ENCODE results near the gene WDR47. TPM values are rescaled to one million over a fixed set of nuclear protein-coding genes. Genes with fewer than 3 reads are reported as not detected.

The WDR47 gene
- polyA plus RNA-seq, 2 of the 4 experiments (the other 2 are of a cell fraction) = 5.5 to 10.8 TPM

DNA sequence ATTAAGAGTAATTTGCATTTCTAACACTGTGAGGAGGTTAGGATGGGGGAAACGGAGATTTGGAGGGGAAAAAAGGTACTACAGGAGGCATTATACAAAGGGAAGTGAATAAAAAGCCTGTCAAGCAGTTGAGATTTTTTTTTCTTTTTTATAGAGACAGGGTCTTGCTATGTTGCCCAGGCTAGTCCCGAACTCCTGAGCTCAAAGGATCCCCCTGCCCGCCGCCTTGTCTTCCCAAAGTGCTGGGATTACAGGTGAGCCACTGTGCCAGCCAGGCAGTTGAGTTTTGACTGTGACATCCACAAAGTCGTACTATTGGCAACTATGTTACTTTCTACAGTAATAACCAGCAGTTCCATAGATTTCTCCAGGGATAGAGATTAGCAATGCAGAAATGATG, 81.2 kb downstream of the WDR47 start:
- POLR2A ChIA-PET = interaction anchor here (0.8 kb wide), 1 partner anchor 81 kb away, joined by 3 read pairs; the partner anchor contains the start of gene WDR47
- H3K4me1 ChIP-seq = peaks cover 11% of the 10 kb centered on the region; the same call in 2 of the 3 replicates
- TF ChIP-seq CHD4 (IDR thresholded peaks at IDR 0.05; ENCODE audit: borderline replicate concordance) (no peak), ZFP36 (IDR thresholded peaks at IDR 0.05; ENCODE audit: borderline replicate concordance, partially characterized antibody) (no peak), CEBPB (IDR thresholded peaks at IDR 0.05) (no peak), RNF2 (IDR thresholded peaks at IDR 0.05; ENCODE audit: borderline replicate concordance, low read depth) (no peak), ZC3H11A (IDR thresholded peaks at IDR 0.05) (no peak), CBX2 (IDR thresholded peaks at IDR 0.05; ENCODE audit: borderline replicate concordance, low read depth) (no peak), HEYL (CRISPR knock-in tag; IDR thresholded peaks at IDR 0.05) (no peak), EHF (CRISPR knock-in tag; IDR thresholded peaks at IDR 0.05) (no peak), ZNF302 (CRISPR knock-in tag; IDR thresholded peaks at IDR 0.05) (no peak), FOXS1 (CRISPR knock-in tag; IDR thresholded peaks at IDR 0.05) (no peak), NR3C1 (IDR thresholded peaks at IDR 0.05) (no peak), FOSB (CRISPR knock-in tag; IDR thresholded peaks at IDR 0.05) (no peak)
- TF ChIP-seq, protein P1, sequence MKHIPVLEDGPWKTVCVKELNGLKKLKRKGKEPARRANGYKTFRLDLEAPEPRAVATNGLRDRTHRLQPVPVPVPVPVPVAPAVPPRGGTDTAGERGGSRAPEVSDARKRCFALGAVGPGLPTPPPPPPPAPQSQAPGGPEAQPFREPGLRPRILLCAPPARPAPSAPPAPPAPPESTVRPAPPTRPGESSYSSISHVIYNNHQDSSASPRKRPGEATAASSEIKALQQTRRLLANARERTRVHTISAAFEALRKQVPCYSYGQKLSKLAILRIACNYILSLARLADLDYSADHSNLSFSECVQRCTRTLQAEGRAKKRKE (CRISPR knock-in tag; IDR thresholded peaks at IDR 0.05; ENCODE audit: low read depth) = no peak
- TF ChIP-seq, protein P2, sequence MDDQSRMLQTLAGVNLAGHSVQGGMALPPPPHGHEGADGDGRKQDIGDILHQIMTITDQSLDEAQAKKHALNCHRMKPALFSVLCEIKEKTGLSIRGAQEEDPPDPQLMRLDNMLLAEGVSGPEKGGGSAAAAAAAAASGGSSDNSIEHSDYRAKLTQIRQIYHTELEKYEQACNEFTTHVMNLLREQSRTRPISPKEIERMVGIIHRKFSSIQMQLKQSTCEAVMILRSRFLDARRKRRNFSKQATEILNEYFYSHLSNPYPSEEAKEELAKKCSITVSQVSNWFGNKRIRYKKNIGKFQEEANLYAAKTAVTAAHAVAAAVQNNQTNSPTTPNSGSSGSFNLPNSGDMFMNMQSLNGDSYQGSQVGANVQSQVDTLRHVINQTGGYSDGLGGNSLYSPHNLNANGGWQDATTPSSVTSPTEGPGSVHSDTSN (IDR thresholded peaks at IDR 0.05) = no peak
- TF ChIP-seq, protein P3, sequence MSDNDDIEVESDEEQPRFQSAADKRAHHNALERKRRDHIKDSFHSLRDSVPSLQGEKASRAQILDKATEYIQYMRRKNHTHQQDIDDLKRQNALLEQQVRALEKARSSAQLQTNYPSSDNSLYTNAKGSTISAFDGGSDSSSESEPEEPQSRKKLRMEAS (IDR thresholded peaks at IDR 0.05) = no peak
- no peak for DNase-seq (ENCODE audit: low read depth in 1 of 2, low spot score in 1 of 2)
- H3K4me3 ChIP-seq = no peak overlapping the region
- 87% methylated on average over 5 of the region's 5 CpGs for WGBS (ENCODE audit: missing lambda C conversion rate)
- no peak overlapping the region for H3K27ac ChIP-seq
- no peak overlapping the region for H3K4me2 ChIP-seq
- FAIRE-seq = no peak
- ATAC-seq = no peak
- CTCF ChIA-PET = no interaction called here
- no peaks in the 10 kb centered on the region for H3K9me3 ChIP-seq

DNA sequence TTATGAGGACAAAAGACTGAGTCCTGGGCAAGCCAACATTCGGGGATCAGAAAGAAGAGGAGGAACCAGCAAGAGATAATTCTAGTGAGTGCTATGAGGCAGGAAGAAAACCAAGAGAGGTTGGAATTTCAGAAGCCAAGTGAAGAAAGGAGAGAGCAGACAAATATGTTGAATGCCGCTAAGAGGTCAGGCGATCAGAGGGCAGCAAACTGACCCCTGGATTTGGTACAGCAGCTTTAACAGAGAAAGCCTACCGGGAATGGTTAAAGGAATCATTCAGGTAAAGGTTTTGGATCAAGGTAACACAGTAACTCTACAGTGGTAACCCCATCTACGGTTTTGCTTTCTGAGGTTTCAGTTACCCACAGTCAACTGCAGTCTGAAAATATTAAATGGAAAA, 84.0 kb downstream of the WDR47 start:
- no peaks in the 10 kb centered on the region for H3K9me3 ChIP-seq
- TF ChIP-seq, protein P4, sequence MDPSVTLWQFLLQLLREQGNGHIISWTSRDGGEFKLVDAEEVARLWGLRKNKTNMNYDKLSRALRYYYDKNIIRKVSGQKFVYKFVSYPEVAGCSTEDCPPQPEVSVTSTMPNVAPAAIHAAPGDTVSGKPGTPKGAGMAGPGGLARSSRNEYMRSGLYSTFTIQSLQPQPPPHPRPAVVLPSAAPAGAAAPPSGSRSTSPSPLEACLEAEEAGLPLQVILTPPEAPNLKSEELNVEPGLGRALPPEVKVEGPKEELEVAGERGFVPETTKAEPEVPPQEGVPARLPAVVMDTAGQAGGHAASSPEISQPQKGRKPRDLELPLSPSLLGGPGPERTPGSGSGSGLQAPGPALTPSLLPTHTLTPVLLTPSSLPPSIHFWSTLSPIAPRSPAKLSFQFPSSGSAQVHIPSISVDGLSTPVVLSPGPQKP (IDR thresholded peaks at IDR 0.05; ENCODE audit: low read depth, low read length) = no peak
- TF ChIP-seq, protein P5, sequence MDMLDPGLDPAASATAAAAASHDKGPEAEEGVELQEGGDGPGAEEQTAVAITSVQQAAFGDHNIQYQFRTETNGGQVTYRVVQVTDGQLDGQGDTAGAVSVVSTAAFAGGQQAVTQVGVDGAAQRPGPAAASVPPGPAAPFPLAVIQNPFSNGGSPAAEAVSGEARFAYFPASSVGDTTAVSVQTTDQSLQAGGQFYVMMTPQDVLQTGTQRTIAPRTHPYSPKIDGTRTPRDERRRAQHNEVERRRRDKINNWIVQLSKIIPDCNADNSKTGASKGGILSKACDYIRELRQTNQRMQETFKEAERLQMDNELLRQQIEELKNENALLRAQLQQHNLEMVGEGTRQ (IDR thresholded peaks at IDR 0.05) = no peak
- TF ChIP-seq RCOR1 (IDR thresholded peaks at IDR 0.05; ENCODE audit: low read depth, low read length) = no peak
- TF ChIP-seq HOXB5 (CRISPR knock-in tag; IDR thresholded peaks at IDR 0.05) = no peak
- no peak for TF ChIP-seq CBX2 (IDR thresholded peaks at IDR 0.05; ENCODE audit: borderline replicate concordance, low read depth)
- no peak for TF ChIP-seq RNF2 (IDR thresholded peaks at IDR 0.05; ENCODE audit: borderline replicate concordance, low read depth)
- TF ChIP-seq ZC3H11A (IDR thresholded peaks at IDR 0.05) = no peak
- TF ChIP-seq MAZ (IDR thresholded peaks at IDR 0.05; ENCODE audit: borderline replicate concordance, low read depth, low read length) = no peak
- TF ChIP-seq EHMT2 (IDR thresholded peaks at IDR 0.05; ENCODE audit: low read depth) = no peak
- no peak for TF ChIP-seq NPAS2 (CRISPR knock-in tag; IDR thresholded peaks at IDR 0.05; ENCODE audit: borderline replicate concordance)
- TF ChIP-seq RARB (CRISPR knock-in tag; IDR thresholded peaks at IDR 0.05) = no peak
- no peak for TF ChIP-seq FOSB (CRISPR knock-in tag; IDR thresholded peaks at IDR 0.05)
- TF ChIP-seq MAFK (IDR thresholded peaks at IDR 0.05; ENCODE audit: partially characterized antibody) = no peak
- WGBS (ENCODE audit: missing lambda C conversion rate) = 93% methylated on average over 5 of the region's 5 CpGs
- no peak overlapping the region for H3K4me3 ChIP-seq
- no peak for ATAC-seq
- CTCF ChIA-PET = interaction anchor here (0.6 kb wide), 1 partner anchor 44 kb away, joined by 3 read pairs; no protein-coding TSS in a partner anchor
- DNase-seq (ENCODE audit: low read depth in 1 of 2, low spot score in 1 of 2) = no peak
- H3K4me1 ChIP-seq = peaks cover 7% of the 10 kb centered on the region; the same call in 2 of the 3 replicates
- H3K4me2 ChIP-seq = no peak overlapping the region
- H3K27ac ChIP-seq = no peak overlapping the region
- POLR2A ChIA-PET = no interaction called here
- no peak for FAIRE-seq

All from A549 (cell line).